Spleen (tissue), 11 donors: ENCODE results near the gene SLC9C1. TPM values are rescaled to one million over a fixed set of nuclear protein-coding genes. Genes with fewer than 3 reads are reported as not detected.

Source experiments
- DNase-seq: peaks from one replicate; pipeline ENCODE4 v3.0.0-alpha.2; 2020
- H3K27ac ChIP-seq, 8 donors: fragments of 200-600 bp; sonication (generic) in 7 of 8; 1 replicate in 4 of 8; 2 replicates in 4 of 8; pipeline versions ENCODE4 v1.5.0 to v1.8.0; 2016 to 2021; ENCODE audit warnings: inconsistent platforms in 4 of 8, mild to moderate bottlenecking in 4 of 8, moderate library complexity in 1 of 8
- H3K27me3 ChIP-seq, 7 donors: fragments of 200-600 bp; sonication (generic) in 6 of 7; replicated peaks in 1 of 7; 1 replicate in 4 of 7; 2 replicates in 3 of 7; pipeline versions ENCODE4 v1.5.0 to v1.8.0; 2016 to 2021; ENCODE audit warnings: inconsistent platforms in 3 of 7, mild to moderate bottlenecking in 1 of 7
- H3K36me3 ChIP-seq, 6 donors: fragments of 200-600 bp; sonication (generic) in 5 of 6; 1 replicate in 4 of 6; 2 replicates in 2 of 6; pipeline versions ENCODE4 v1.5.0 to v1.8.0; 2016 to 2021; ENCODE audit warnings: inconsistent platforms in 2 of 6
- H3K4me1 ChIP-seq, 6 donors: fragments of 200-600 bp; sonication (generic) in 5 of 6; 1 replicate in 3 of 6; 2 replicates in 3 of 6; pipeline versions ENCODE4 v1.5.0 to v1.8.0; 2016 to 2021; ENCODE audit warnings: inconsistent platforms in 3 of 6
- H3K4me3 ChIP-seq, 8 donors: fragments of 200-600 bp; sonication (generic) in 7 of 8; 1 replicate in 4 of 8; 2 replicates in 4 of 8; pipeline versions ENCODE4 v1.5.0 to v1.8.0; 2016 to 2021; ENCODE audit warnings: inconsistent platforms in 4 of 8, mild to moderate bottlenecking in 4 of 8, moderate library complexity in 2 of 8
- H3K9me3 ChIP-seq, 8 donors: fragments of 200-600 bp; sonication (generic) in 7 of 8; 1 replicate in 4 of 8; 2 replicates in 4 of 8; pipeline versions ENCODE4 v1.5.0 to v1.8.0; 2016 to 2021; ENCODE audit warnings: inconsistent platforms in 4 of 8
- POLR2A ChIP-seq, 3 donors: fragments of 450-650 bp; IDR thresholded peaks; one replicate each; pipeline ENCODE4 v1.5.1; 2017; ENCODE audit warnings: antibody characterized with exemption in 3 of 3, mild to moderate bottlenecking in 1 of 3
- POLR2AphosphoS5 ChIP-seq, 3 donors: sonication (generic); formaldehyde crosslinking; IDR thresholded peaks; one replicate each; pipeline ENCODE4 v1.5.1; 2017; ENCODE audit warnings: antibody characterized with exemption in 3 of 3
- WGBS, 5 donors: extraction: QIAGEN DNeasy Blood & Tissue Kit in 3 of 5; methylation state at CpG; one replicate each; pipeline versions ENCODE4 v1.1.5 to v1.1.7; 2013 to 2018; 5-methylcytosine and 5-hydroxymethylcytosine counted together
- intact Hi-C: fragments of 100-400 bp; cut with DNase I; formaldehyde crosslinking; loops from one replicate; pipeline ENCODE4 v1.15.0; 2023; ENCODE audit warnings: low total_unique reads
- polyA plus RNA-seq, 3 donors: library from polyadenylated mRNA; stranded (reverse); fragments of 200-250 nt; gene quantifications; one replicate each; pipeline ENCODE4 v1.2.1, GENCODE V29; 2013
- total RNA-seq, 7 donors: library from RNA; depleted of rRNA in 3 of 7; stranded (reverse); fragments of >200 nt in 3 of 7; fragmentation: NEBNext Ultra II Directional in 4 of 7; extraction: Animal tissue kit (Norgen Biotek cat#: 25700) in 4 of 7; gene quantifications; one replicate each; pipeline versions ENCODE4 v1.1.0 to v1.2.1, GENCODE V29; 2016 to 2021
- TF ChIP-seq, protein P1 (sequence below), 11 experiments: fragments of 200-600 bp in 7 of 11; fragments of 450-650 bp in 4 of 11; sonication (generic) in 4 of 11; IDR thresholded peaks in 8 of 11; conservative IDR thresholded peaks in 3 of 11; 1 replicate in 7 of 11; 2 replicates in 4 of 11; pipeline versions ENCODE4 v1.4.0 to v1.8.0; 2016 to 2021; ENCODE audit warnings: antibody characterized with exemption in 11 of 11, inconsistent platforms in 4 of 11, mild to moderate bottlenecking in 1 of 11
- donor health status: healthy with polysubstance abuse.
- donor health status: DM: no; HTN: no; CAD: no; lungs with moderate emphysema.
- donor health status: DM: no; HTN: no; CAD: no.
- donor health status: Bipolar disorder and iron deficiency.
- donor health status: healthy.
- donor health status: DM: no; HTN: no; CAD: no.
- donor health status: DM: yes; HTN: yes; CAD: no.

Gene SLC9C1
- total and polyA plus RNA-seq, 10 donors: 0.05 to 0.18 TPM; not detected in 8

DNA sequence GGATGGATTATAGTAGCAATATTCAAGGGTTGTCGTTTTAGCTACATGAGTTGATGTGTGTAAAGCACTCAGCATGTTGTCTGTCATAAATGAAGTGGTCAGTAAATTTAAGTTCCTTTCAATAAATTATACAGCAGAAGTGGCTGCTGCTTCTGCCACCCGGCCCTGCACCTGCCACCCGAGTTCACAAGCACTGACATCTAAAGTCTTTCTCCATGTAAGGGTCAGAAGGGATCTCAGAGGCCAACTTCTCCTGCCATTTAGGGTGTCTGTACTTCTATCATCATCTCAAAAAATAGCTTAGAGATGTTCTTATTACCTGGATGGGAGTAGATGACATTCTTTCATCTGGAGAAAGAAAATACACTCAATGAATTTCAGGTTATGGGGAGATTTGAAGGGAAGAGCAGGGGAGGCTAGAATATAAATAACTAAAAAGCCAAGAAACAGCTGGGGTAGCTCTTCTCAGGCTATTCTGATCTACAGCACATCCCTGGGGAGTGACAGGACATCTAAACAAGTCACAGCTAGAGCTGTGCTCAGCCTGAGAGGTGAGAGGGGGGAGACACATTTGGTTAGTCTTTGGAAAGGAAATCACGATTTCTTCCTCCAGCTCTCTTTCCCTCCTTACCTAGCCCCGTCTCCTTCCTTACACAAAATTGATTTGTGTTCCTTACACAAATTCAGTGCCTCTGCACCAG is 169.0 kb downstream of the SLC9C1 start:
- no peak for DNase-seq
- Histone ChIP-seq H3K27ac (no peak overlapping the region), H3K27me3 (no peaks in the 10 kb centered on the region), H3K4me1 (peaks cover 17 to 84% (median 49%) of the 10 kb centered on the region in 6 donors), H3K36me3 (peaks cover 0 to 31% (median 0%) of the 10 kb centered on the region in 6 donors), H3K4me3 (no peak overlapping the region), H3K9me3 (no peaks in the 10 kb centered on the region)
- TF ChIP-seq, protein P1, sequence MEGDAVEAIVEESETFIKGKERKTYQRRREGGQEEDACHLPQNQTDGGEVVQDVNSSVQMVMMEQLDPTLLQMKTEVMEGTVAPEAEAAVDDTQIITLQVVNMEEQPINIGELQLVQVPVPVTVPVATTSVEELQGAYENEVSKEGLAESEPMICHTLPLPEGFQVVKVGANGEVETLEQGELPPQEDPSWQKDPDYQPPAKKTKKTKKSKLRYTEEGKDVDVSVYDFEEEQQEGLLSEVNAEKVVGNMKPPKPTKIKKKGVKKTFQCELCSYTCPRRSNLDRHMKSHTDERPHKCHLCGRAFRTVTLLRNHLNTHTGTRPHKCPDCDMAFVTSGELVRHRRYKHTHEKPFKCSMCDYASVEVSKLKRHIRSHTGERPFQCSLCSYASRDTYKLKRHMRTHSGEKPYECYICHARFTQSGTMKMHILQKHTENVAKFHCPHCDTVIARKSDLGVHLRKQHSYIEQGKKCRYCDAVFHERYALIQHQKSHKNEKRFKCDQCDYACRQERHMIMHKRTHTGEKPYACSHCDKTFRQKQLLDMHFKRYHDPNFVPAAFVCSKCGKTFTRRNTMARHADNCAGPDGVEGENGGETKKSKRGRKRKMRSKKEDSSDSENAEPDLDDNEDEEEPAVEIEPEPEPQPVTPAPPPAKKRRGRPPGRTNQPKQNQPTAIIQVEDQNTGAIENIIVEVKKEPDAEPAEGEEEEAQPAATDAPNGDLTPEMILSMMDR (IDR thresholded peaks at IDR 0.05 in 8 of 11, conservative IDR thresholded peaks at IDR 0.05 in 3 of 11): no peak
- no peak for TF ChIP-seq POLR2A (IDR thresholded peaks at IDR 0.05)
- TF ChIP-seq POLR2AphosphoS5 (IDR thresholded peaks at IDR 0.05): no peak
- intact Hi-C loops: no loop called here
- WGBS, 5 donors: 57 to 78% (median 71%) methylated on average over 5 of the region's 5 CpGs

DNA sequence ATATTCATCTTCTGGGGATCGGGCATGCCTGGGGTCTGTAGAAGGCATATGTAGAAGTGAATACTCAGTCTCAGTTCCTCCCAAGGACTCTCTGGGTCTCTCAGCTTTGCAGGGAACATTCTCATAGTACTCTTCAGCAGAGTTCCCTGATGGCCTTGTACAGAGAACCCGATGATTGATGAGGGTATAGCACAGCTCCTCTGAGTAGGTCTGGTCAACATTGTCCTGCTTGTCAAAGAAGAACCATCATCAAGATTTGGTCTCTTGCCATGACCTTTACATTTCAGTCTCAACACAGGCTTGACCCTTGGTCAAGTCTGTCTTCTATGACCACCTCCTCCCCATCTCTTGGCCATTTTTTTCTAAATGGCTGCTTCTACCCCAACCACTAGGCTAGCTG is 170.5 kb downstream of the SLC9C1 start:
- Histone ChIP-seq H3K36me3 (peaks cover 0 to 31% (median 0%) of the 10 kb centered on the region in 6 donors), H3K27me3 (no peaks in the 10 kb centered on the region), H3K4me3 (no peak overlapping the region), H3K9me3 (no peaks in the 10 kb centered on the region), H3K27ac (no peak overlapping the region), H3K4me1 (peaks cover 19 to 84% (median 50%) of the 10 kb centered on the region in 6 donors)
- WGBS, 5 donors: 74 to 86% (median 82%) methylated on average over 2 of the region's 2 CpGs
- DNase-seq: no peak
- TF ChIP-seq POLR2A (IDR thresholded peaks at IDR 0.05) (no peak), POLR2AphosphoS5 (IDR thresholded peaks at IDR 0.05) (no peak)
- TF ChIP-seq, protein P1 (IDR thresholded peaks at IDR 0.05 in 8 of 11, conservative IDR thresholded peaks at IDR 0.05 in 3 of 11): no peak
- intact Hi-C loops: no loop called here

DNA sequence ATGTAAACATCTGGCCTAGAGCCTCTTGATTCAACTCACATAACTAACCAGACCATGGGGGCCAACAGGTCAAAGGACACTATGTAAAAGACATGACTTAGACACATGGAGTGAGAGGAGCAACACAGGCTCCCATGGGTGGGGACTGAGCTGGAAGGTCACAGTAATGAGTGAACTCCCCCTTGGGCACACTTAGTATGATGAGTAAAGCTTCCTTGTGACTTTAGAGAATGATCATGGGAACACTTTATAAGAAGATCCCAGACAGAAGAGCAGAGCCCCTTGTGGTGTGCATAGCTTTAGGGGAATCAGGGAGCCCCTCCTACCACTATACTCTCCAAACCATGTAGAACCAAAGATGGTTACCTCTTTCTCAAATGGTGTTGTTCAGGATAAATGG is 171.1 kb downstream of the SLC9C1 start:
- no peak overlapping the region for H3K4me3 ChIP-seq
- TF ChIP-seq, protein P1 (IDR thresholded peaks at IDR 0.05 in 8 of 11, conservative IDR thresholded peaks at IDR 0.05 in 3 of 11): no peak
- TF ChIP-seq POLR2A (IDR thresholded peaks at IDR 0.05) (no peak), POLR2AphosphoS5 (IDR thresholded peaks at IDR 0.05) (no peak)
- intact Hi-C loops: no loop called here
- no peak overlapping the region for H3K27ac ChIP-seq
- no peaks in the 10 kb centered on the region for H3K9me3 ChIP-seq
- peaks cover 0 to 31% (median 0%) of the 10 kb centered on the region in 6 donors for H3K36me3 ChIP-seq
- H3K4me1 ChIP-seq: peaks cover 17 to 84% (median 50%) of the 10 kb centered on the region in 6 donors
- no peaks in the 10 kb centered on the region for H3K27me3 ChIP-seq
- no peak for DNase-seq
